Pulmonary artery endothelial cell (primary cell): ENCODE measurements around the gene BTBD17. TPM values are rescaled to one million over a fixed set of nuclear protein-coding genes. Genes with fewer than 3 reads are reported as not detected.

Experiments used
- DNase-seq: peaks from one replicate; pipeline ENCODE4 v3.0.0-alpha.2; 2011; ENCODE audit warnings: low read depth, low spot score
- total RNA-seq: library from RNA; depleted of rRNA; stranded (reverse); fragments of >200 nt; gene quantifications from 2 replicates; pipeline ENCODE4 v1.2.3, GENCODE V29; 2014

The BTBD17 gene
- total RNA-seq, 1 donor from 2014 or later, result not detected

DNA sequence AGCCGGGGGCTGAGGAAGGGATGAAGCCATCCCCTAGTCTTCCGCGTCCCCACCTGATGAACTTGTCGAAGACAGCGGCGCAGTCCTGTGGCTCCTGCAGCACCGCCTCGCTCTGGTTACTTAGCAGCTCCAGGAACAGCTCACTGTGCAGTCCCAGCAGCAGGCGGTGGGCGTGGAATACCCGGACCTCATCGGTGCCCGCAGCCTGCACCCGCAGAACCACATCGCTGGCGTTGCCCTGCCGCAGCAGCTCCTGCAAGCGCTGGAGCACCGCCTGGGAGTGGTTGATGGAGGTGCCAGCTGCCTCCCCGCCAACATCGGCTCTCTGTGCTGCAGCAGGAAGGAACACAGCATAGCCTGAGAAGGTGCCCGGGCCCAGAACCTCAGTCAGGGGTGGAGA, 1.8 kb downstream of the BTBD17 start:
- DNase-seq, result no peak

DNA sequence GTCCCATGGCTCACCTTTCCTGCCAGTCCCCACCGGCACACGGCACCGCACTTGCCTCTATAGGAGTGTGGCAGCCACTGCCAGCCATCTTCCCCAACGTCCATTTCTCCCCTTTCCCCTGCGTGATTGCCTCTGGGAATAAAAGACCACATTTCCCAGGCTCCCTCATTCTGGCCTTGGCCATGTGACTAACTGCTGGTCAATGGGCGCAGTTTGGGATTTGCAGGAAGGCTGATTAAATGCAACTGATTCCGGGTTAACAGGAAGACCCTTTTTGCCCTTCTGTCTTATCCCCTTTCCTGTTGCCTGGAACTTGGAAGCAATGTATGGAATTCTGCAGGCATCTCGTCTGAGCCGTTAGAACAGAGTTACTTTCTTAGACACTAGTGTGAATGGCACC, 3.0 kb downstream of the BTBD17 start:
- DNase-seq, result no peak

DNA sequence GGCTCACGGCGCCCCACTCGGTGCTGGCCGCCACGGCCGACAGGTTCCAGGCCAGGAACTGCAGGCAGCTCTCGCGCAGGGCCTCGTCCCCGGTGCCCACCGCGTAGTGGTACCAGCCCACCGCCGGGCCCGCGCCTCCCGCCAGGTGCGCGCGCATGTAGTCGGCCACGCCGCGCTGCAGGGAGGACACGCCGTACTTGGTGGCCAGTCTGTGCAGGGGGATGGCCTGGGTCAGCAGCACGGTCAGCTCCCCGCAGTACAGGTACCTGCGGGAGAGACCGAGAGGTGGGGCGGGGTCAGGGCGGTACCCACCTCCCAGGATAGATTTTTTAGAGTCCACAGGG, 4.2 kb downstream of the BTBD17 start:
- DNase-seq, result no peak

DNA sequence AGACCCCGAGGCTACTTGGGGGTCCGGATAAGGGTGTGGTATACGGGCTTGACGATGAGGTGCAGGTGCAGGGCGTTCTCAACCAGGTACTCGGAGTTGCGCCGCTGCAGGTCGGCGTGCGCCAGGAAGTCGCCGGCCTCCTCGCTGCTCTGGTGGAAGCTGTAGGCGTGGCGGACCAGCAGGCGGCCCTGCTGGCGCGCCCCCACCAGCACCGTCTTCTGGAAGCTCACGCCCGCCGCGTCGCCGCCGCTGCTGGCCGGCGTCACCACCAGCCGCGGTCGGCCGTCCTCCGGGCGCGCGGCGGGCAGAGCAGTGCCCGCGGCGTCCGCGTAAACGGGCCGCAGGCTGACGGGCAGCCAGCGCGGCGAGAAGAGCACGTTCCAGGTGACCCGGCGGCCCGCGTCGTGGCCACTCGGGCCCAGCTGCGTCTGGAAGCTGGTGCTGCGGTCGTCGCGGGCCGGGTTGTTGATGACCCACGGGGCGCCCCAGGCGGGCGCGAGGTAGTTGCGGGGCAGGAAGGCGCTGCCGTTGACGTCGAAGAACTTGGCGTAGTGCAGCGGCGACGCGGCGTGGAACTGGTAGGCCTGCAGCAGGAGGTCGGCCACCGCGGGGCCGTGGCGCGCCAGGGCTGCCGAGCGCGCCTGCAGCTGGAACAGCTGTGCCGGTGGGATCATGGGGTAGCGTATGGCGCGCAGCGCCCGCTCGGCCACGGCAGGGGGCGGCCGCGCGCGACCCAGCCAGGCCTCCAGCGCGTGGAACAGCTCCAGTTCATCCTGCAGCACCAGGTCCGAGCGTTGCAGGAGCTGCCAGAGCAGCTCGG, 4.8 kb downstream of the BTBD17 start:
- DNase-seq, result no peak

DNA sequence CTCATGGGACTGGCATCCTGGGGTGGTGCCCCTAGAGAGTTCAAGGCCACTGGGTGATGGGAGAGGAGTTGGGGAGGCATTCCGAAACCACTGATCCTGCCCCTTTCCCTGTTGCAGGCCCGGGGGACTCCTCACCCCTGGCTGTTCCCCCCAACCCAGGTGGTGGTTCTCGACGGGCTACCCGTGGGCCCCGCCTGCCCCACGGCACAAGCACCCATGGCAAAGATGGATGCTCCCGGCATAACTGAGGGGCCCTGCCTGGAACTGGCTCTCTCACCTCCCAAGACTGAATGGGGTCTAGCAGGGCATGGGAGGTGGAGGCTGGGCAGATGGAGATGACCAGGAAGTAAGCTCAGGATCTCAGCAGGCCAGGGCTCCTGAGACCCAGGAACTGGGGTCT, 6.6 kb downstream of the BTBD17 start:
- DNase-seq, result no peak

DNA sequence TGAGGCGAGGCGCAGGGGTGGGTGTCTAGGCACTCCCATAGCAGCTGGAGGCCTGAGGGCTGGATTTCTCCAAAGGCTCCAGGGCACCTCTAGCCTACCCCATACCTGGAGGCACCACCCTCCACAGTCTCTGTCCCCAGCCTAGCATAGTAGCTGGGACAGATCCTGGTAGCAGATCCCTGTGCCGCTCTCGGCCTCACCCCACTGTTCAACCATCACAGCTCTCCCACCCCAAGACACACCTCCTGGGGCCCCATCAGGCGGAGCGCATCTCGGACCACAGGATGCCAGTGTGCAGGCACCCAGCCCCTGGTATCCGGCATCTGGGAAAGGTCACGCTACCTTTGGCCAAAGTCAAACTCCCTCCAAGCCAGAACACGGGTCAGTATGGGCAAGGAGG, 7.1 kb downstream of the BTBD17 start:
- no peak for DNase-seq

DNA sequence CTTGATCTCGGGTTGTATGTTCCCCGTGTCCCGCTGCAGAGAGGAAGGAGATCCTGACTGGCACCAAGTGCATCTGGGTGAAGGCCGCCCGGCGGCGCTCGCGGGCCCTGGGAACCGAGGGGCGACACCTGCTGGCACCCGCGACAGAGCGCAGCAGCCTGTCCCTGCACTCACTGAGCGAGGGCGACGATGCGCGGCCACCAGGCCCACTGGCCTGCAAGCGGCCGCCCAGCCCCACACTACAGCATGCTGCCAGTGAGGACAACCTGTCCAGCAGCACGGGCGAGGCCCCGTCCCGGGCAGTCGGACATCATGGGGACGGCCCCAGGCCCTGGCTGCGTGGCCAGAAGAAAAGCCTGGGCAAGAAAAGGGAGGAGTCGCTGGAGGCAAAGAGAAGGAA, 7.5 kb downstream of the BTBD17 start:
- no peak for DNase-seq

DNA sequence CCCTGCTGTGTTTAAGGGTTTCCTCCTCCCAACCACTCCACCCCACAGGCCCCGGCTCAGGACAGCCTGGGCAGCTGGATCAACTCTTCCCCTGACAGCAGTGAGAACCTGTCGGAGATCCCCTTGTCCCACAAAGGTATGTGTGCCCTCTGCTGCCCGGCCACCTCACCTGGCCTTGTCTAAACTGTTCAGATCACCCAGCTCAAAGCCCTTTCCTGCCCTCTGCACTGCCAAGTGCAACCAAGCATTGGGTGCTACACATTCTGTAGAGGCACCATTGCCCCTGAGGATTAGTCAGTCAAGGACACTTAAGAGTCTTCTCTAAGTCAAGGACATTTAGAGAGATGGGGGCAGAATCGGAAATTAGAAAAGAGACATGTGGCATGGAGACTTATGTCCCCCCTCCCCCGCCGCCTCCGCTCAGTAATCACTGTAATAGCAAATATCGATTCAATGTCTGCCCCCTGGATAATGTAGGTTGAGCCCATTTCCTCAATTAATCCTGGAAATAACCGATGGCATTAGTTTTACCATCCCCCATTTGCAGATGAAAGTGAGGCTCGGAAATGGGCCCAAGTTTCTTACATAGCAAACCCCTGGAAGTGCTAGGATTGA, 8.1 kb downstream of the BTBD17 start:
- DNase-seq, result no peak

DNA sequence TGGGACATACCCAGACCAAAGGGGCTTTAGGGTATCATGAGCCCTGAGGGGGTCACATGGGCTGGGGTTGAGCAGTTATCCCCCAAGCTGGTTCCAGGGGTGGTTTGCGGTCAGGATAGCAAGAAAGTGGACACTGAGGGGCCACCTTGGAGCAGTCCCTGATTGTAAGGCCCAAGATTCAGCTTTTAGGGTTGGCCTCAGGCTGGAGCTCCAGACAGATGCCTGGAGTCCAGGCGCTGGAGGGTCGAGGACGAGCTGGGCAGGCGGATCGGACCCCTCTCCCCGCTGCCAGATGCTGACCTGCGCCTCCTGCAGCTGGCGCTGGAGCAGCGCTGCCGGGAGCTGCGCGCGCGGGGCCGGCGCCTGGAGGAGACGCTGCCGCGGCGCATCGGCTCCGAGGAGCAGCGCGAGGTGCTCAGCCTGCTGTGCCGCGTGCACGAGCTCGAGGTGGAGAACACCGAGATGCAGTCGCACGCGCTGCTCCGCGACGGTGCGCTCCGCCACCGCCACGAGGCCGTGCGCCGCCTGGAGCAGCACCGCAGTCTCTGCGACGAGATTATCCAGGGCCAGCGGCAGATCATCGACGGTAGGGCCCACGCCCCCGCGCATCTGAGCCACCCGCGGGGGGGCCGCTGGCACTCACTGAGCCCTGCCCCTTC, 10.0 kb downstream of the BTBD17 start:
- DNase-seq, result no peak

DNA sequence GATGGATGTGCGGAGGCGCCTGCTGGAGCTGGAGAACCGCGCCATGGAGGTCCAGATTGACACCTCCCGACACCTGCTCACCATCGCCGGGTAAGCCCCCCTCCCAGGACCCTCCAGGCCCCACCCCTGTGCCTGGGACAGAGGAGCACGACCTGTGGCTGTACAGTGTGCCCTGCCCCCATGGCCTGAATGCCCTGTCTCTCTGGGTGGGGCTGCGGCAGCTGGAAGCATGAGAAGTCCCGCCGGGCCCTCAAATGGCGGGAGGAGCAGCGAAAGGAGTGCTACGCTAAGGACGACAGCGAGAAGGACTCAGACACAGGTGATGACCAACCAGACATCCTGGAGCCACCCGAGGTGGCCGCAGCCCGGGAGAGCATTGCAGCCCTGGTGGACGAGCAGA, 11.2 kb downstream of the BTBD17 start:
- no peak for DNase-seq

DNA sequence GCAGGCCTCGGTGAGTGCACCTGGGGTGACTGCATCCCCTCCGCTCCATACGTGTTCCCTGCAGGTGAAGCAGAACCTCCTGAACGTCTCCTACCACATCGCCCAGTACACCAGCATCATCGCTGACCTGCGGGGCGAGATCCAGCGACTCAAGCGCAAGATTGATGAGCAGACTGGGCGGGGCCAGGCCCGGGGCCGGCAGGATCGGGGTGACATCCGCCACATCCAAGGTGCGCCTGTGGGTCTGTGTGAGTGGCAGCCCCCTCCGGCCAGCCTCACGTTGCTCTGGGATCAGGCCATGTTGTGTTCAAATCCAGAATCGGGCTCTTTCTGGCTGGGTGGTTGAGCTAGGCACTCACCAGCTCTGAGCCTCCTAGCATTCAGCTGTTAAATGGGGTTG, 12.5 kb downstream of the BTBD17 start:
- no peak for DNase-seq

DNA sequence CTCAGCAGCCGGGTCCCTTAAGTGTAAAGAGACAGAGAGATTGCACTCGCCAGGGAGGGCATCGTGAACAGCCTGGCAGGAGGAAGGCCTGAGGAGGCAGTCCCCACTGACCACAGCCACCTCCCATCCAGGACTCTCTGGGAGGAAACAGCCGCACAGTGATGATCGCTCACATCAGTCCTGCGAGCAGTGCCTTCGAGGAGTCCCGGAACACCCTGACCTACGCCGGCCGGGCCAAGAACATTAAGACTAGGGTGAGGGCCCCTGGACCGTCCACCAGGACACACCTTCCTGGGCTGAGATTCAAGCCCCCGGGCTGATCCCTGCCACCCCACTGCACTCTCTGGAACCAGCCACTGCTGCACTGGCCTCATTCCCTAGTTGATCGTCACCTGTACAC, 14.0 kb downstream of the BTBD17 start:
- no peak for DNase-seq

DNA sequence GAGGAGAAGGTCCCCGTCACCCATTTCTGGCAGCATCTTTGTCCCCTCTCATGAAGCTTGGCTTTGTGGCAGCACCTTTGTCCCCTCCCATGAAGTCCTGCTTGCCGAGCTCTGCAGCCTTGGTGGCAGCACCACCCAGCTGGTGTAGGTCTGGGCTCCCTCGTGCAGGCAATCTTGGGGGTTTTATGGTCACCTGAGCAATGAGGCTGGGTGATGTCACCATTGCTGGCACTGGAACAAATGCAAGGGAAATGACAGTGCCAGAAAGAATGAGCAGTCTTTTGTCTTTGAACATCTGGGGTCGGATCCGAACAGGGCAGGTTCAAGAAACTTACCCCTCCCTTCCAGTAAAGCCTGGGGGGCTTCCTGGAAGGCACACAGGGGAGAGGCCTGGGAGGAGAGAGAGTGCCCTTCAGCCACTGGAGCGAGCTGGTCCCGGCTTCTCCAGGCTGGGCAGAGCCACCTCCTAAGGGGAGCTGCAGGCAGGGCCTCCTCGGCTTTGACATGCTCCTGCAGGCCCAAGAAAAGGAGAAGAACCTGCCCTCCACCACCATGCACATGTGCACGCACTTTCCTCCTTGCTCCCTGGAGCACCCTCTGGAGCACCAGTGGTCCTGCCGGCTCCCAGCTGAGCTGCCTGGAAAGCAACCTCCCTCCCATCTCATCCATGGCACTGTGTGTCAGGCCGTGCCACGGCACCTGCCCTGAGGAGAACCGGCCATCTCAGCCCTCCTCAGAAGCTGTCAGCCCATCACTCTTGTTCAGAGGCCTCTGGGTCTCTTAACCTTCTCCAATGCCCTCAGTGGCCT, 16.0 kb downstream of the BTBD17 start:
- peak; percentile 41 for DNase-seq

DNA sequence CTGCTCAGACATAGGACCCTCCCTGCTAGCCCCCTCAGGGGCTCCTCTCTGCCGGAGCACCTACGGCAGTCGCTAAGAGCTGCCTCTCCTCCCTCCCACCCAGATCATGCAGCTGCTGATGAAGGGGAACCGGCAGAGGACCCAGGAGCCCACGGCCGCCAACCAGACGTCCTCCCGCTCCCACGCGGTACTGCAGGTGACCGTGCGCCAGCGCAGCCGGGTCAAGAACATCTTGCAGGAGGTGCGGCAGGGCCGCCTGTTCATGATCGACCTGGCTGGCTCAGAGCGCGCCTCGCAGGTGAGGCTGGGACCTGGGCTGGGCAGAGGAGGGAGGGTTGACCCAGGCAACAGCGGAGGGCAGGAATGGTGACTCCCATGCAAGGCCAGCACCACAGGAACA, 17.0 kb downstream of the BTBD17 start:
- no peak for DNase-seq

DNA sequence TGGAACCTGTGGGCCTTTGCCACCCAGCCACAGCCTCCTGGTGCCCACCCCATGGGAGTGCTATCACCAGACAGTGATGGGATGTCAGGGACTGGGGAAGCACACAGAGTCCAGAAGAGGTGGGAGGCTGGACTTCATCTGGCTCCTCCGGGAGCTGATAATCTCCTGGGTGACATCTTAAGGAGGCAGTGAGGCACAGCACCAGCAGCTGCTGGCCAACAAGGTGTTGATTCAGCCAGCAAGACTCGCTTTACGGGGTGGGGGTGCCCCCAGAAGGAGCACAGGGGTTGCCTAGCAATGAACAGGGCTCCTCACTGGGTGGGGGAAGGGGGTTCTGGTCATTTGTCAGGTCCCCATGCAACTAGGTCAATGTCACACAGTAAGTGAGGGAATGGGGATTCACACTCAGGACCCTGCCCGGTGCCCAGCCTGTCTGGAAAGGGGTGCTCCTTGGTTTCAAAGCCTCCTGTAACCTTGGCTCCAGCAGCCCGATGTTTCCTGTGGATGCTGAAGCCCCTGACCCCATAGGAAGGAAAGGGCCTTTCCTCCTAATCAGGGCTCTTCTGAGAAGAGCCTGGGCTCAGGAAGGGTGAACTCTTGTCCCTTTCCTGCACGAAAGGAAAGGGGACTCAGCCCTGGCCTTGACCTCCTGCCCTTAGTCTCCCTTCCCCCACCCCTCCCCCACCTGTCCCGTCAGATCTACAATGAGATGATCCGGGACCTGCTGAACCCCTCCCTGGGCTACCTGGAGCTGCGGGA, 18.0 kb downstream of the BTBD17 start:
- DNase-seq, result no peak

DNA sequence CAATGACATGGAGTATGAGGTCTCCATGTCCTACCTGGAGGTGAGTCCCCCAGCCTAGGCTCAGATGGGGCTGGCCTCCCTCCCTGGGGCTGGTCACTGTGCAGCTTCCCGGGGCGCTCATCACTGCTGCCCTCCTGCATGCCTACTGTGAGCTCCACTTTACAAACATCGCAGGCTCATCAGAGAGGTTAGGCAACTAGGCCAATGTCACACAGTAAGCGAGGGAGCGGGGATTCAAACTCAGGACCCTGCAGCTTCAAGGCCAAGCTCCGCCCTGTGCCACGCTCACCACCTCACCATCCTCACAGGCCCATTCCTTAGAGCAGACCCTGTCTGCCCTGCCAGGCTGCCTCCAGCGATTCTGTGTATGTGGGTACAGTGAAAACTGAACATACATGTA, 18.5 kb downstream of the BTBD17 start:
- DNase-seq, result no peak

DNA sequence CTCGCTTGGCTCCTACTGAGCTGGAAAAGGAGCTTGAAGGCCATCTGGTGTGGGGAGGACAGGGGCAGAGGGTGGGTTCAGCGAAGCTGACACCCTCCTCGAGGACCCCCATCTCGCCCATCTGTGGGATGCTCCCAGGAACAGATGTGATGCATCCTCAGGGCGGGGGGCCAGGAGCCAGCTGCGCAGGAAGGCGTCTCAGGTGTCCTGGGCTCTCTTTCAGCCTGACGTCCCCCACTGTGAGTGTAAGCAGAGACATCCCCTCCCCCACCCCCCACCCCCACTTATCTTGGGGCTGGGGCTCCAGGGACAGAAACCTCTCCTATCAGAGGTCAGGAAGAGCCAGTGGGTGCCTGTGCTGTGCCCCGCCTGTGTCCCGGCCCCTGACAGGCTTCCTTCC, 19.4 kb downstream of the BTBD17 start:
- DNase-seq, result no peak

DNA sequence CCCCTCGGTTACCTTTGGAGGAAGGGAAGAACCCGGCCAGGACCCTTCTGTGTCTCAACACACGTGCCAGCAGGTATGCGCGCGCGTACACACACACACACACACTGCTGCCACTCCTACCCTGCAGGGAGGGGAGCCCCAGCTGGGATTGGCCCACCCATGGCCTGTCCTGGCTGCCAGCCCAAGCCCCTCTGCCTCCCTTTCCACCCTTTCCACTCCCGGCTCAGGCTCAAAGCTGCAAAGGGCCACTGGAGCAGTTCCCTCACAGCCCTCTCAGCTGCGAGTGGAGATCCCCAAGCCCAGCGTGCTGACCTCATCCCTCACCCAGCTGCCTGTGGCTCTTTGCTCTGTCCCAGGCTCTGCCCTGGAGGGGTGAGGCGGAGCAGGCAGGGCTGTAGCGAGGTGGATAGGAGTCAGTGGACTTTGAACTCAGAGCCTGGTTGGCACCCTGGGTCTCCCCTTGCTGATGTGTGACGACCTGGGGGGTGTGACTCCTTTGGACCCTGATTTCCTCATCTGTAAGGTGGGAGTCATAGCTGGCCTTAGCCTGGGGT, 21.1 kb downstream of the BTBD17 start:
- DNase-seq, result no peak

DNA sequence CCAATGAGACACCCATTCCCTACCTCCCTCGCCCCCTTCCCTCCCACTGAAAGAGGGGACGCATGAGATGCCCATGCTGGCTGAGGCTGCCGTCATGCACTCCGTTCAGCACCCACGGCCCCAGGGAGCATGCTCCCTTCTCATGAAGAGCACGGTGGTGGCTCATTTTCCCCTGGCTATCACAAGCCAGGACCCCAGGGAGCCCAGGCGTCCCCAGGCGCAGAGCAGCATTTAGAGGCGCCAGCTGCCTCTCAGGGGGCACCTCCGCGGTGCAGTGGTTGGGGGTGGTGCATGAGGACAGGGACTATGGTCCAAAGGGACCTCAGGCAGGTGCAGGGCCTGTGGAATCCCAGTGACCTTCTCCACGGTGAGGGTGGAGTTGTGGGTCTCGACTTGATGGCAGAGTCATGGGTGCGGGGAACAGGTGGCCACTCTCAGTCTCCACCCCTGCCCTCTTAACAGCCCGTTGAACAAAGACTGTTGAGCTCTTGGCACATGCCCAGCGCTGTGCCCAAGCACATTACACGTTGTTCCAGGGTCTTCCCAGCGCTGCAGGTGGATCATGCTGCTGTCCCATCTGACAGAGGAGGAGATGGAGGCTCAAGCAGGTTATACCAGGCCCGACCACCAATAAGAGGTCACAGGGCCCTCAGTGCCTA, 22.0 kb downstream of the BTBD17 start:
- DNase-seq, result no peak

DNA sequence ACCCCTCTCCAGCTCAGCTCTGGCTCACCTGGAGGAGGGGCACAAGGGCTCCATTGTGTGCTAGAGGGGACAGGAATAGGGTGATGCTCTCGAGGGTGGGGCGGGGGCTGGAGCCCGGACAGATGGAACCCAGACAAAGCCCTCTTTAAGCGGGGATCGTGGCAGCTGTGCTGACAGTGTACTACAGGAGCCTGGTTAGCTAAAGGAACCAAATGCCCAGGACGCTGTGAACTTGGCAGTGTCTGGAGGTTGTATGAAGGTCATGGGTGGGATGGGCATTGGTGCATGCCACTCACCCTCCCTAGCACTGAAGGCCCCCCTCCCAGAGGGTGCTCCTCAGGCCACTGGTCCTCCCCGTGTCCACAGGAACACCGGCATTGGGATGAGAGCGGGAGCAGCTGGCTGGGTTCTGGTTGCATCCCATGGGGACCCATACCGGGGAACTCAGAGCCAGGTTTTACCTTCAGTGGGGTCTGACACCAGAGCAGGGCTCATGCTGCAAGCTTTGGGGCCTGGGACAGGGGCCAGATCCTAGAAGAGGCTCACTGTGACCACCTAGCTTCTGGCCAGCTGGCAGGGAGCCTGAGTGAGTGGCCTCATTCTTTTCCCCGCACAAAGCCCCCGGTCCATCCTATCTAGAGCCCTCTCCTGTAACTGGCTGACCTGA, 23.7 kb downstream of the BTBD17 start:
- no peak for DNase-seq
